Stimulated activated CD8-positive, alpha-beta memory T cell treated with anti-CD3 and anti-CD28 coated beads, Interleukin-4, amount 100 ng/mL, for 4 hours (primary cell): Measurements from ENCODE around the gene MNX1.

Experiments used
- DNase-seq, 2 donors: peaks; one replicate each; pipeline ENCODE4 v3.0.0-alpha.2; 2020; ENCODE audit warnings: low read depth in 2 of 2, low spot score in 1 of 2

Gene MNX1

DNA sequence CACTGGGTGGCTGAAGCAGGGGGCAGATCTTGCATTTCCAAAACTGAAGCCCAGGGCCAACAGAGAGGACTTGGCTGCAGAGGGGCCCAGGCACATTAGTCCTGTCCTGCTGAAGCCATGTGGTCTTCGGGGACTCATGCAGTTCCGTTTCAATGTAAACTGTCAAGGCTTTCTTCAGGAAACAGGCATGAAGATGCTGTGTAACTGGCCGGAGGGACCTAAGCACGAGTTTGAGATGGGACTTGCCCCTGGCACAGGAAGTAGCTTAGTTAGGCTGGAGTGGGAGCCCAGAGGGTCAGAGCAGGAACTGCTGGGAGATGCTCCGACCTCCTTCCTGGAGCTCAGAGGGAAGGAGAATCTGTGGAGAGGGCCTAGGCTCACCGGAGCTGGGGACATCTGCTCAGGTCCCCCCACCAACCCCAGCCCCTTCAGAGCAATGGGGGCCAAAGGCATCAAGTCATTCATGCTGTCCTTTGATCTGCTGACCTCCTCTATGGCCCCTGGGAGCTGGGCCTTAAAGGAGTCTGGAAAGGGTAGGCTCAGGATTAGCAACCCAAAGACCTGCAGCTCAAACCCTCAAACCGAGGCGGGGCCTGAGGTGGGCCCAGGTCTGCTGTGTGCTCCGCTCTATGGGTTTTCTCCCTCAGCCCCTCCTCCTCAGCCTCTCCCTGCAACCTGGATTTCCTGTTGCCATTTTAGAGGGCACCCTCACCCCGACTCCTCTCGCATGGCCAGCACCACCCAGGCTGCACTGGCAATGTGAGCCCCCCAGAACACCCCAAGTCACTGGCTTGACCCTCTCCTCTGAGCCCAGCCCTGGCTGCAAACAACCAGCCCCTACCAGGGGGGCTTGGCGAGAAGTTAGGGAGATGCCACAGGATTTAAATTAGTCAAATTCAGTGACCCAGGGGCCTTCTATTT is 4.4 kb upstream of the MNX1 start:
- DNase-seq, result no peak

DNA sequence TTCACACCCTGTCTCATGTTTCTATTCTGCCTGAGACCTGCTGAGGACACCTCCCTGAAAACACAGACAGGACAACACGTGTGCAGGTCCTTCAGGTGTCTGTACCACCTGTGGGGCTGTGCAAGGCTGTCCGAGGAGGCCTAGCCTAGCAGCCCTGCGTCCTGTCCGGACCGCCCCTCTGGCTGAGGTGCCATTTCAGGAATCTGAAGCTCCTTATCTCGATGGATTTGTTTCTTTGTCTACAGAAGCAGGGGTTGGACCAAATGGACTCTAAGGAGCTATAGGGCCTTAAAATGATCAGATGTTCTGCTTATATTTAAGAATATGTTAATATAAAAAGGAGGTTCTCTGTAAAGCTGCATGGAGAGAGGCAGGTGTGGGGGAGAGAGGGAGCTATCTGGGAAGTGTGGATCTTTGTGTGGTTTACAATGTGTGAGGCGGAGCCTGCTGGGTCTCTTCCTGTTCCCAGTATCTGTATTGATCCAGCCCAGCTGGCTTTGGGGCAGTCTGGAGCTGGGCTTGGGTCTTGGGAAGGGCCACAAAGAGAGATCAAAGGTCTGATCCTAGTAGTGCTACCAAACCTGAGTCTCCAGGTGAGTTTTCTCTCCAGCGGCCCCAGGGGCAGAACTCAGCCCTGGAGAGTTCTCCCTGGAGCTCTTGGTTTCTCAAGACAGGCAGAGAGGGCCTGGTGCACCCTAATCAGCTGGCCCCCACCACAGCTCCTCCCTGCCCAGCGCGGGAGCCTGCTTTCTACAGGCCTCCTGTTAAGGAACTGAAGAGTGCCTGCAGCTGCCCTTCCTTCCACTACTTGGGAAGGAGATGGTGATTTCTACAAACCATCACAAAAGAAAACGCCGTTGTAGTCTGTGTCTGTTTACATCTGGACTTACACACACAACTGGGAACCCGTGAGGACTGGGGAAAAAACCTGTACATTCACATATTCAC is 3.4 kb upstream of the MNX1 start:
- no peak for DNase-seq

DNA sequence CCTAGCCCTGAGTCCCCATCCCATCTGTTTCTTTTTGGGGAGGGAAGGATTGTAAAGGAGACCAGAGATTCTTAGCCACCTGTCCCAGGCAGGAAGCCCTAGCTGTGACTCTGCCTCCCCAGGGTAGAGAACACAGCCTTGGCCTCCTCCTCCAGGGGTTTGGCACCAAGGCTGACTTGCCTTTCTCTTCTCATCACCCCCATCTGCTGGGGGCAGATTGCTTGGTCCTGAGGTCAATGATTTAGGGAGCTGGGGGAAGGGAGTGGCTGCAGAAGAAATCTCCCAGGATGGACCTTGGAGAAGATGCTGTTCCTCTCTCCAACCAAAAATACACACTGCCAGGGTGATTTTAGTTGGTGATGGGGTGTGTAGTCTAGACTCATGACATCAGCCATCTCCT is 2.6 kb upstream of the MNX1 start:
- DNase-seq, result no peak

DNA sequence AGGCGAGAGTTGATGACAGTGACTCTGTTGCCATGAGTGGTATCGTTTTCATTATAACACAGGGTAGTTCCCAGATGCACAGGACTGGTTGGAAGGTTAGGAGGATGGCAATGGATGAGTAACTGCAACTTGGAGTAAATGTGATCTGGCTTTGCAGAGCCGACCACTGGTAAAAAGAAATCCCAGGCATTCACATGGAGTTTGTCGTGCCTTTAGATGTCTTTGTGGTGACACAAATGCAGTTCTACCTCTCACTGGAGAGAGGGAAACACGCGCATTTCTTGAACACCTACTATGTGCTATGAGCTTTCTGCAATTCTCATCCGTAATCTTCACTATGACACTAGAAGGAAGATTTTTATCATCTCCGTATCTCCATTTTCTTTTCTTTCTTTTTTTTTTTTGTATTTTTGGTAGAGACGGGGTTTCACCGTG is 1.7 kb upstream of the MNX1 start:
- DNase-seq, result no peak

DNA sequence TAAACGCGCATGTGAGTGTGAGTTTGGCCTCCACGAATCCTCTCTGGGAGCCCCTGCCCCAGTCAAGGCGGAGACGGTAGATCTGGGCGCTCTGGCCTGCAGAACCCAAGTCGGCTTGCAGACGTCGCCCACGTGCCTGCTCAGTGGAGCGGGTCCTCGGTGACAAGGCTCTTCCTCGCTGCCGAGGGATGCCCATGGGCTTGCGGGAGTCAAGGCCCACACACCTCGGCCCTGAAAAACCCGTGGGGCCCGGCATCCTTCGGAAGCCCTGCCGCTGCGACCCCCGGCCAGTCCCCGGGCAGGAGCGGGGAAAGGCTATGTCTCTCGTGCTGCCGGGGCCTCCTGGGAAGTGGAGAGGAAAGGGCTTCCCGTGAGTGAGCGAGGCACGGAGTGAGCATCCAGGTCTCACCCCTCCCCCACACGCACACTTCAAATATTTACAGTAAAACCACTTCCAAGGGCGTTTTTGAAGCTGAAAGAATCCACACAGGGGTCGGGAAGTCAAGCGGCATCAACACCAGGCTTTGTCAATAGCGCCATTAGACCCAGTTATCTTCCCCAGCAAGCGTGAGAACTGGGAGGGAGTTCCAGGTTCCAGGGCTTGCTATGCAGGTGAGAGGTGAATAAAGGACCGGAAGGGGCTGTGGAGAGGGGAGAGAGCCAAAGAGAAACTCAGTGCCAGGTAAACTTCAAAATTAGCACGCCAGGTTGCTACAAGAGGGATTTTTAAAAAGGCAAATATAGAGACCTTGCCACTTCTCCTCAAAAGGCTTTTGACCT is 1.1 kb upstream of the MNX1 start:
- DNase-seq, result no peak

DNA sequence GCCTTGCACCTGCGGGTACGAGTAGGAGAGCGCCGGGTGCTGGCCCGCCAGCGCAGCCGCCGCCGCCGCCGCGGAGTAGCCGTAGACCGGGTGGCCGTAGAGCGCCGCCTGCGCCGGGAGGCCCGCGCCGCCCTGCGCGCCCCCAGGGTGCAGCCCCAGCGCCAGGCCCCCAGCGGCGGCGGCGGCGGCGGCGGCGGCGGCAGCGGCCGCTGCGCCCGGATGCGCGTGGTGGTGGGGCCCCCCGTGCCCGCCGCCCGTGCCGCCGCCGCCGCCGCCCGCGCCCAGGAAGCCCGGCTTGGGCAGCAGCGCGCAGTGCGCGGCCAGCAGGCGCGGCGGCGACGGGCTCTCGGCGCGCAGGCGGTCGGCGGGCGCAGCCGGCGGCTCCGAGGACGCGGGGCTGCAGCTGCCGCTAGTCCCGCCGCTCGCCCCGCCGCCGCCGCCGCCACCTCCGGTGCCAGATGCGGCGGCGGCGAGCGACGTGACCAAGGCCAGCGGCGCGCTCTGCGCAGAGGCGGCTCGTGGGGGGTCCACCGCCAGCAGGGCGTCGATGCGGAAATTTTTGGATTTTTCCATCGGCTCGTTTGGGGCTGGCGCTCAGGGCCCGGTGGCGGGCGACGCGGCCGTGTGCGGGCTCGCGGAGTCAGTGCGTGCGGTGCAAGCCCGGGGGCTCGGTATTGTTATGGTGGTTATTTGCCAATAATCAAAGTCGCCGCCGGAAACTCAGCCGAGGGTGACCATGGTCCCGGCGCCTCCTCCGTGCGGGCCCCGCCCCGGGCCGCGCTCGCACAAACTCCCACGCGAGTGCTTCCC is 480 bp downstream of the MNX1 start:
- DNase-seq, result no peak

DNA sequence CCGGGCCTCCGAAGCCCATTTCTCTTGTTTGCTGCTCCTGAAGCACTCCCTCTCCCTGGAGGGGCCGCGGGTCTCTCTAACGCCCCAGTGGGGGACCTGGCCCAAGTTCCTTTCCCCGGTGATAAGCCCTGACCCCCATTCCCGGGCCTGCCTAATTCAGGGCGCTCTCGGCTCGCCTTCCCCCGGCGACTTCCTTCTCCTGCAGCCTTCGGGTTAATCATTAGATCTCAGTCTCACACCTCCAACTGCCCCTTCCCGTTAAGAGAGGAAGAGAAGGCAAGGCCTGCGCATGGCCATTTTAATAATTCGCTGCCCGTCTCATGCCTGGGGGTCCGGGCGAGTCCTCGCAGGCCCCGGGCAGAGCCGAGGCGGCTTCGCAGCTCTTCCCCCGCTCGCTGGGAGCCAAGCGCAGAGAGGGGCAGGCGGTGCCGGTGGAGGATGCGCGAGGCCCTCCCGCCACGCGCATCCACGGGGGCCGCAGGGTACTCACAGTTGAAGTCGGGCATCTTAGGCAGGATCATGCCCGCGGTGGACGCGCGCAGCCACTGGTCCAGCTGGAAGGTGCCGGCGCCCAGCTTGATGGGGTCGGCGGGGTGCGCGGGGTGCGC is 1.2 kb downstream of the MNX1 start:
- no peak for DNase-seq

DNA sequence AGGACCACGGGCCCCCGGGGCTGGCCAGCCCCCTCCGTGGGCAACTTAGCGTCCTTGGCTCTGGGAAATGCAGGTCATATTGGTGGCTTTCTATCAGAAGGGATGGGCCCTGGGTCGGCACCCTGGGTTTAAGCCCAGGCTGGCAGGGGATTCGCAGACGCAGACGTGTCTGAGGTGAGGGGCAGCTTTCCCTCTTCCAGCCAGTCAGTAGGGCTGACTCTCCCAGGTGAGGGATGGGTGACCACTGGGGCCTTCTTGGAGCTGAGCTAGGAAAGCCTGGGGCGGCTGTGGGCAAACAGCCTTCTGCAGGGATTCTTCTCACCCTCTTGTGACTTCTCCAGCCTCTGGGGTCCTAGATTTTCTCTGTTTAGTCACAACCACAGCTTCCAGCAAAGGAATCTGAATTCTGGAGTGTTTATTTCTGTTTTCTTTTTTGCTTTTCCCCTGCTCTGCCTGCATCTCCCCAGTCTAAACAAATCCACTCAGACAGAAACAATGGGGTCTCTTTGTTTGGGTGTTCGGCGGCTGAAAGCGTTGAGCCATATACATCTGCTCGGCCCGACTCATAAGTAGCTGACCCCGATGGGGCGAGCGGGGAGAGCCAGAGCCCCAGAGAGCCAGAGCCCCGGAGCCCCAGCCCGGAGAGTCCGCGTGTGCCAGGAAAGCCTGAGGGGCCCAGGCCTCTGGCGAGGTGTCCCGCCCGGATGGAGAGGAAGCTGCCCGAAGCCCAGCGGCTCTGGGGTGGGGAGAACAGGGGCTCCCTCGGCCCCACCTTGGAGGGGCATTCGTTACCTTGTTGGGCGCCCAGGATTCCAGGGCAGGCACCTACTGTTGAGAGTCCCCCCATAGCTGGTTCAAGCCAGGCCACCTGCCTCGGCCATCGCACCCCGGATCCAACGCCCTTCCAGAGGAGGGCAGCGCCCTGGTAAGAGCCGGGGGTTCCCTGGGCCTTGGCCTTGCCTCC is 2.0 kb downstream of the MNX1 start:
- no peak for DNase-seq

DNA sequence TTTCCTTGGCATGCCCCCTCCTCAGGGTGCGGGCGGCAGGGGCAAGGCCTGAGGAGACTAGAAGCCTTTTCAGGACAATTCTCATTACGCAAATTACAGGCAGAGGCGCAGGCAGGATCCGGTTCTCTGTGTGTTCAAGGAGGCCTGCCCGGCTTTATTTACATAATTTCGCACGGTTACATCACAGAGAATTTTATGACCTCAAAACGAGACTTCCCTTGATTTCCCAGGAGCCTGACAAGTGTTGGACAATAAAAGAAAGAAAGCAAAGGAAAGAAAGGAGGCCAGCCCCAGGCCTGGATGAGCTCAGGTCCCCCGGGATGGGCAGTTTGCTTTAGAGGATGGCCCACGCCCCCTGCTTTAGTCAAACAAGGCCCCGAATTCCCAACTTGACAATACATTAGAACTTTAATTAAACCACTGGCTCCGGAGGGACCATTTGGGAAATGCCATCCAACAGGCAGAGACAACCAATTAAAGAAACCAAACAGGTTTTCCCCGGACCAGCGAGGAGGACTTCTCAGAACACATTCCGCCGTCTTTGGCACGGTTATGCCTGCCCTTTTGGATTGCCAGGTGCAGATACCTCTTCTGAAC is 2.9 kb downstream of the MNX1 start:
- no peak for DNase-seq

DNA sequence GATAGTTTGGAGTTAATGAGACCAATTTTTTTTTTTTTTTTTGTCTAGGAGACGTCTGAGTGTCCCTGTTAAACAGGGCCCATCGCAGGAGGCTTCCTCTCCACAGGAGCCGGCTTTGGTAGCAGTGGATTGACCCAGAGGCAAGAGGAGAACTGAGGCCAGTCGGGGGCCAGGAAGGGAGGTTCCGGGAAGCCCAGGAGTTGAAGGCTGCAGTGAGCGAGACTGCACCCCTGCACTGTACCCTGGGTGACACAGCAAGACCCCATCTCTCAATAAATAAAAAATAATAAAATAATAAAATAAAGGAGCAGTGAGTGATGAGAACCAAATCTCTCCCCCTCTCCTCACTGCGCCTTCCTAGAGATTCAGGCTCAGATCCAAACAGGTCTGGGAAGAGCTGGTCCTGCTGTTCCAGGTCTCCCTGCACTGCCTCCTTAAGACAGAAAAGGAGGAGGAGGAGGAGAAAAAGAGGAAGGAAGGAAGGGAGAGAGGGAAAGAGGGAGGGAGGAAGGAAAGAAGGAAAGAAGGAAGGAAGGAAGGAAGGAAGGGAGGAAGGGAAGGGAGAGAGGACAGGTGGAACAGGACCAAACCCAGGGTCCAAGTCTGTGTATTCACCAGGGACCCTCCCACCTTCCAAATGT is 3.5 kb downstream of the MNX1 start:
- no peak for DNase-seq

DNA sequence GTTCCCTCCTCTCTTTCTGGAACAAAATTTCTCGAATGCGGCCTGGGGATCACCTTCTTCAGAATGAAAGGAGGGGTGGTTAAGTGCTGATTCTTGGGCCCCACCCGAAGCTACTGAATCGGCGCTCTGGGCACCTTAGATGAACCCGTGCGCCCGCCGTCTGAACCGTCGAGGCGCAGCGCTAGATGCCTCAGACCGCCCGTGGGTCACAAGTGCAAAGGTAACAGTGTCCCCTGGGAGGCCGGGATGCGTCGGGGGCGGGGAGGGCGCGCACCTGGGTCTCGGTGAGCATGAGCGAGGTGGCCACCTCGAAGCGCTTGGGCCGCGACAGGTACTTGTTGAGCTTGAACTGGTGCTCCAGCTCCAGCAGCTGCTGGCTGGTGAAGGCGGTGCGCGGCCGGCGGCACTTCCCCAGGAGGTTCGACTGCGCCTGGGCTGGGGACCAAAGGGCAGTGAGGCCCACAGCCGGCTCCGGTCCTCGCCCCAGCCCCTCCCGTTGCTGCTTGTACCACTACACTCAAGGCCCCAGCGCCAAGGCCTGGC is 4.2 kb downstream of the MNX1 start:
- no peak for DNase-seq

DNA sequence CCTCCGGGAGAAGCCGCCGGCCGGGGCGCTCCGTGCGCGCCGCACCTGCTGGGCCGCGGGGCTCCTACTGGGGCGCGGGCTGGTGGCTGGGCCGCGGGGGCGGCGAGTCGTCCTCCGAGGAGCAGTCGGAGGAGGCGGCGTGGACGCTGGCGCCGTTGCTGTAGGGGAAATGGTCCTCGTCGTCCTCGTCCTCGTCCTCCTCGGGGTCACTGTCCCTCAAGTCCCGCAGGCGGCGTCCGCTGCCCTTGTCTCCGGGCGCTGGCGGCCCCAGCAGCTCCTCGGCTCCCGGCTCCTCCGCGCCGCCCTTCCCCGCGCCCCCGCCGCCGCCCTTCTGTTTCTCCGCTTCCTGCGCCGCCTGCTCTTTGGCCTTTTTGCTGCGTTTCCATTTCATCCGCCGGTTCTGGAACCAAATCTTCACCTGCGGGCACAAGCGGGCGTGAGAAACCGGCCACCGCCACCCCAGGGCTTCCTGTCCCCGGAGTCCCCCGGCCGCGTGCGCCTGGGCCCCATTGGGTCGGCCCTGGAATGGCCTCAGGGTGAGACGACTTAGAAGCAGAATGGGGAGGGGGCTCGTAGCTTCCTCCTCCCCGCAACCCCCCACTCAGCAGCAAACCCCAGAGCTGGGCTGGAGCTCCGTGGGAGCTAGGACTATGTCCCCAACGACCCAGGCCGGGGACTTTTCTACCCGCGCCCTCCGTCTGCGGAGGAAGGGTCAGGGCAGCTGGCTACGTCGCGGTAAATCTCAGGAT is 4.8 kb downstream of the MNX1 start:
- no peak for DNase-seq

DNA sequence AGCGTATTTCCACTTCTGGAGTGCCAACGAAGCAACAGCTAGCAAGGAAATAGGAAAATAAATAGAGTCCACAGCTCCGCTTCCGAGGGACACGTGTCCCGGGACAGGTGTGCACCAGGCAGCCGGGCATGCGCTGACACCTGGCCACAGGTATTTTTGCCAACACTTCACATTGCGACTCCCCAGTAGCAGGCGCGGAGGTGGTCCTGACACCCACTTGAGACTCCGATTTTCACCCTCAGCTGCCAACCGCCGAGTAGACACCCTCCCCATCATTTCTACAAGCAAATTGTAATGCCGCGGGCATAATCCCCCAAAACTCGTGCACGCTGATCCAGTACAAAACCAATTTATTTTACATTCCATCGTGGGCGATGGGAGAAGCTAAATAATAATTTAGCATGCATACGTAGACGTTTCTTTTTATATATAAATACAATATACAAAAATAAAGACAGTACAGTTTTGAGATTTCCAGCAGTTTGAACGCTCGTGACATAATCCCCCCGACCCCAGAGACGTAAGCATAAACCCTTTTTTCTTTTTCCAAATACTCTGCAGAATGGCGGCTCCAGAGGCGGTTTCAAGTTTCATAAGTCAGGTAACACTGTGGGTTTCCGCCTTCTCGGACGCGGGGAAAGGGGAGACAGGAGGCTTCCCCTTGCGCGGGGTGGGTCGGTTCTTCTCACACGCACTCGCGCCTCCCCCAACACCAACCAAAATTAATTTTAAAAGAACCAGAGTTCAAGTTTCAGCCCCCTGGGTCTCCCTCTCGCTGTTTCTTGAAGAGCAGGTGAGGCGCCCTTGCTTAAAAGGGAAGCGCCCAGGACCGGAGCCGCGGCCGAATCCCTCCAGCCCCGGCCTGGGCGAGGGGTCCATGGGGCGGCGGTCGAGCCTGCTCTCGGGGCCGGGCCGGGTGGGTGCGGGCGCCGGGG is 5.7 kb downstream of the MNX1 start:
- DNase-seq, result no peak

DNA sequence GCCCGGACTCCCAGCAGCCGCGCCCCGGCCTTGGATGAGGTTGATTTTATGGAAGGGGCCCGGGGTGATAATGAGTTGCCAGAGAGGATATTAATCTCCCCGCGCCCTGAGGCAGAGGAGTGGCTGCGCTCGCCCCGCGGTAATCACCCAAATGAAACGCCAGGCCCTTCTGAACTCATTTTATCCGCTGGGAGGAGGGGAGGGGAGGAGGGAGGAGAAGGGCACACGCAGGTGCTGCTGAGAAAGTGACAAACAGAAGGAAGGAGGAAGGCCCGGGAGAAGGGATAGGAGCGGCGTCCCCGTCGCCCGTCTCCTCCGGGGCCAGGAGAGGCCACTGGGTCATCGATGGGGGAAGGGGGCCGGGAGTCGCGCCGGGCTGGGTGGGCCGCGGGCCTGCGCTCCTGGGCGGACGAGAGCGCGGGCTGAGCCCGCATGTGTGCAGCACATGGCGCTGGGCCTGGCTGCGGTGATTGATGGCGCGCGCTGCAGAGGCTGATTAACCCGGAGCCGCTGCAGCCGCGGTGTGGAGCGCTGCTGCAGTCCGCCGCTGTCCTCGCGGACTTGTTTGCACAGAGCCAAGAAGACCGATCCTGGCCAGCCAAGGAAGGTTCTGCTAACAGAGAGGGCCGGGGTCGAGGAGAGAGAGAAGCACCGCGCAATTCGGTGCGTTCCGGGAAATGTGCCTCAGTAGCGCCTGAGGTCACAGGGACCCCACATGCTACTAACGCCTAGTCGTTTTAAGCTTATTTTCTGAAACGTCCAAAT is 6.5 kb downstream of the MNX1 start:
- DNase-seq, result no peak

DNA sequence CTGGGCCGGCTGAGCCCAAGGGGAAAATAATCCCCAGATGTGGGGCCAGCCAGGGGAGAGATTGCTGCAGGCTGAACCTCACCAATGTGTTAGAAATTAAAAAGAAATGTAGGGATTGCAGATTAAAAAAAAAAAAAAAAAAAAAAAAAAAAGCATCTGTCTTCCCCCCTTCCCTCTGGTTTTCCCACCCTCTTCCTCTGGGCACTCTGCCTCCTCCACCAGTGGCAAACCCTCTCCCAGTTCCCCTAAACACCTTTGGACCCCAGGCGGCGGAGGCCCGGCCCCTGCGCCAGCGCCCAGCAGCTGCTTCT is 7.1 kb downstream of the MNX1 start:
- DNase-seq, result no peak
